T-cell (primary cell): ENCODE results near the gene RANGRF. TPM values are rescaled to one million over a fixed set of nuclear protein-coding genes. Genes with fewer than 3 reads are reported as not detected.

Experiments
- ATAC-seq, 4 experiments: fragments of 200-7000 bp in 3 of 4; fragments of 150-1000 bp in 1 of 4; cut with Tn5 transposase; replicated peaks in 1 of 4; 1 replicate in 3 of 4; 2 replicates in 1 of 4; pipeline ENCODE4 v1.10.0; 2021; ENCODE audit warnings: moderate library complexity in 3 of 4, mild to moderate bottlenecking in 2 of 4, moderate number of reproducible peaks in 1 of 4
- CTCF ChIA-PET, 2 donors: fragments of 300-600 bp; sonication (Branson Sonifier 250); formaldehyde crosslinking; loops; one replicate each; lab custom pipeline; 2022; ENCODE audit warnings: antibody characterized with exemption in 2 of 2; lab: Charles Lee
- POLR2A ChIA-PET, 2 donors: fragments of 300-600 bp; sonication (Branson Sonifier 250); formaldehyde crosslinking; loops; one replicate each; lab custom pipeline; 2022; ENCODE audit warnings: antibody characterized with exemption in 2 of 2; lab: Charles Lee
- DNase-seq, 35 experiments: peaks; one replicate each; pipeline versions ENCODE4 v3.0.0 to v3.0.0-alpha.2; 2013 to 2023
- H3K27ac ChIP-seq: one replicate; pipeline ENCODE4 v1.5.1; 2013; ENCODE audit warnings: low read length
- H3K27me3 ChIP-seq, 2 experiments: replicated peaks in 1 of 2; 1 replicate in 1 of 2; 2 replicates in 1 of 2; pipeline versions ENCODE4 v1.6.1 to v1.7.0; 2013; ENCODE audit warnings: low read length in 1 of 2, mixed read lengths in 1 of 2; ENCODE audit not compliant: control insufficient read depth in 2 of 2, insufficient read depth in 2 of 2; ENCODE audit errors: extremely low read depth in 1 of 2
- H3K36me3 ChIP-seq, 2 donors: 1 replicate in 1 of 2; 2 replicates in 1 of 2; pipeline versions ENCODE4 v1.6.1 to v1.7.0; 2013; ENCODE audit warnings: low read length in 1 of 2; ENCODE audit not compliant: control insufficient read depth in 2 of 2, insufficient read depth in 1 of 2; ENCODE audit errors: extremely low read depth in 1 of 2
- H3K4me1 ChIP-seq, 2 experiments: 1 replicate in 1 of 2; 2 replicates in 1 of 2; pipeline versions ENCODE4 v1.6.1 to v1.7.0; 2013; ENCODE audit warnings: low read length in 2 of 2, mixed read lengths in 1 of 2; ENCODE audit not compliant: insufficient read depth in 2 of 2, control insufficient read depth in 1 of 2; ENCODE audit errors: extremely low read depth in 1 of 2
- H3K4me3 ChIP-seq, 2 donors: 1 replicate in 1 of 2; 2 replicates in 1 of 2; pipeline versions ENCODE4 v1.5.1 to v1.7.0; 2013; ENCODE audit warnings: mild to moderate bottlenecking in 2 of 2, low read length in 1 of 2, moderate library complexity in 1 of 2; ENCODE audit not compliant: control insufficient read depth in 1 of 2; ENCODE audit errors: extremely low read depth in 1 of 2
- H3K9me3 ChIP-seq: 2 replicates; pipeline ENCODE4 v1.7.0; 2013
- H3K27ac Mint-ChIP-seq, 2 donors: one replicate each; pipeline ENCODE4 v1.8.0; 2020 to 2021; ENCODE audit warnings: mild to moderate bottlenecking in 2 of 2, mixed read lengths in 2 of 2
- H3K27me3 Mint-ChIP-seq, 2 donors: one replicate each; pipeline ENCODE4 v1.8.0; 2021 to 2022; ENCODE audit warnings: mixed read lengths in 2 of 2
- H3K36me3 Mint-ChIP-seq: one replicate; pipeline ENCODE4 v1.8.0; 2021; ENCODE audit warnings: mixed read lengths
- H3K4me1 Mint-ChIP-seq, 3 donors: one replicate each; pipeline ENCODE4 v1.8.0; 2020 to 2022; ENCODE audit warnings: mixed read lengths in 3 of 3, mild to moderate bottlenecking in 1 of 3
- H3K4me3 Mint-ChIP-seq, 3 donors: one replicate each; pipeline ENCODE4 v1.8.0; 2020 to 2022; ENCODE audit warnings: mild to moderate bottlenecking in 3 of 3, mixed read lengths in 3 of 3, moderate library complexity in 3 of 3
- H3K9me3 Mint-ChIP-seq, 3 donors: one replicate each; pipeline ENCODE4 v1.8.0; 2020 to 2022; ENCODE audit warnings: mixed read lengths in 3 of 3
- WGBS: methylation state at CpG from one replicate; pipeline ENCODE4 v1.1.5; 2013; ENCODE audit warnings: missing lambda C conversion rate; ENCODE audit not compliant: insufficient coverage; 5-methylcytosine and 5-hydroxymethylcytosine counted together
- total RNA-seq, 35 experiments: library from RNA in 6 of 35; stranded (reverse) in 6 of 35; fragments of 120-200 nt in 1 of 35; gene quantifications; one replicate each; pipeline versions ENCODE4 v1.2.1 to v1.2.4 and lab custom pipeline; 2013 to 2026

The RANGRF gene
- total RNA-seq, 5 donors from 2014 or later (not counting 1 experiment from before 2014, with no cell fraction given), result 29.0 to 41.8 (median 40.9) TPM

DNA sequence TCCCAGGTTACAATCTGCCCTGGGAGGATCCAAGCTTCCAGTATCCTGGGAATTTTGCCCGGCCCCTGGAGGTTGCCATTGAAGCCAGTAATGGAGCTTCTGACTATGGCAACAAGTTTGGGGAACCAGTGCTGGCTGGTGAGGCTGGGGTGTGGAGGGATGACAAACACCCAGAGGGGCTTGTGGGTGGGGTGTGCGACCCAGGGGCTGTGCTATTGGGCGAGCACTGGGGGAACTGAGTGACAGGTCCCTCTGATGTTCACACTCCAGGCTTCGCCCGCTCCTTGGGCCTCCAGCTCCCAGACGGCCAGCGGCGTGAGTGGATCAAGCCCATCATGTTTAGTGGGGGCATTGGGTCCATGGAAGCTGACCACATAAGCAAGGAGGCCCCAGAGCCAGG, 30.7 kb upstream of the RANGRF start:
- no peak for DNase-seq
- no peak for ATAC-seq

DNA sequence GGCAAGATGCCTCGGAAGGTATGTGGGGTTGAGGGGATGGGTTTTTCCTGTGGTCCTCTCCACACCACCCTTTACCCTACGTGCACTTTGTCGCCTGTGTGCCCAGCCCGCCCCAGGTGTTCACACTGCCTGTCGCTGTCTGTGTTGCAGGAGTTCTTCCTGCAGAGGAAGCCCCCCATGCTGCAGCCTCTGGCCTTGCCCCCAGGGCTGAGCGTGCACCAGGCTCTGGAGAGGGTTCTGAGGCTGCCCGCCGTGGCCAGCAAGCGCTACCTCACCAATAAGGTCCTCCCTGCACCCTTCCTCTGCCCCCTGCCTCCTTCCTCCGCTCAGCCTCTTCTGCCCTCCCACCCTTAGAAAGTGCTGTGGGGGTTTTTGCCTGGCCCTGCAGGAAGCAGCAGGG, 24.1 kb upstream of the RANGRF start:
- no peaks in the 10 kb centered on the region for H3K4me1 ChIP-seq
- H3K27me3 Mint-ChIP-seq, result no peaks in the 10 kb centered on the region
- no peak overlapping the region for H3K27ac Mint-ChIP-seq
- peaks cover 30% of the 10 kb centered on the region for H3K36me3 Mint-ChIP-seq
- no peak overlapping the region for H3K4me3 Mint-ChIP-seq
- no peaks in the 10 kb centered on the region for H3K4me1 Mint-ChIP-seq
- ChIA-PET POLR2A (no interaction called here), CTCF (interaction anchor here in 1 of 2 donors (0.6 kb wide), 1 partner anchor 613 kb away, joined by 3 read pairs; the partner anchor contains the start of gene ATP1B2)
- H3K9me3 Mint-ChIP-seq, result no peaks in the 10 kb centered on the region
- H3K27me3 ChIP-seq, result no peaks in the 10 kb centered on the region
- H3K9me3 ChIP-seq, result no peaks in the 10 kb centered on the region
- H3K36me3 ChIP-seq, result peaks cover 33 to 40% of the 10 kb centered on the region in 2 donors
- 93% methylated on average over 5 of the region's 10 CpGs for WGBS
- no peak for ATAC-seq
- no peak overlapping the region for H3K4me3 ChIP-seq
- DNase-seq, result no peak
- no peak overlapping the region for H3K27ac ChIP-seq

More for the DNA sequence above, 30.7 kb upstream of the RANGRF start:
- no peaks in the 10 kb centered on the region for H3K4me1 ChIP-seq
- POLR2A ChIA-PET, result interaction anchor here in 1 of 2 donors (0.7 kb wide), 1 partner anchor 169 kb away, joined by 3 read pairs; no protein-coding TSS in a partner anchor
- no peak overlapping the region for H3K27ac ChIP-seq
- peaks cover 31% of the 10 kb centered on the region for H3K36me3 Mint-ChIP-seq
- no peak overlapping the region for H3K4me3 Mint-ChIP-seq
- no peak overlapping the region for H3K4me3 ChIP-seq
- H3K27me3 Mint-ChIP-seq, result no peaks in the 10 kb centered on the region
- H3K27ac Mint-ChIP-seq, result no peak overlapping the region
- no peaks in the 10 kb centered on the region for H3K4me1 Mint-ChIP-seq
- H3K36me3 ChIP-seq, result peaks cover 18 to 41% of the 10 kb centered on the region in 2 donors
- CTCF ChIA-PET, result interaction anchor here in 1 of 2 donors (0.6 kb wide), 1 partner anchor 10 kb away, joined by 4 read pairs; the partner anchor contains the start of gene CTC1
- no peaks in the 10 kb centered on the region for H3K27me3 ChIP-seq
- WGBS, result 98% methylated on average over 7 of the region's 8 CpGs
- no peaks in the 10 kb centered on the region for H3K9me3 ChIP-seq
- H3K9me3 Mint-ChIP-seq, result no peaks in the 10 kb centered on the region

DNA sequence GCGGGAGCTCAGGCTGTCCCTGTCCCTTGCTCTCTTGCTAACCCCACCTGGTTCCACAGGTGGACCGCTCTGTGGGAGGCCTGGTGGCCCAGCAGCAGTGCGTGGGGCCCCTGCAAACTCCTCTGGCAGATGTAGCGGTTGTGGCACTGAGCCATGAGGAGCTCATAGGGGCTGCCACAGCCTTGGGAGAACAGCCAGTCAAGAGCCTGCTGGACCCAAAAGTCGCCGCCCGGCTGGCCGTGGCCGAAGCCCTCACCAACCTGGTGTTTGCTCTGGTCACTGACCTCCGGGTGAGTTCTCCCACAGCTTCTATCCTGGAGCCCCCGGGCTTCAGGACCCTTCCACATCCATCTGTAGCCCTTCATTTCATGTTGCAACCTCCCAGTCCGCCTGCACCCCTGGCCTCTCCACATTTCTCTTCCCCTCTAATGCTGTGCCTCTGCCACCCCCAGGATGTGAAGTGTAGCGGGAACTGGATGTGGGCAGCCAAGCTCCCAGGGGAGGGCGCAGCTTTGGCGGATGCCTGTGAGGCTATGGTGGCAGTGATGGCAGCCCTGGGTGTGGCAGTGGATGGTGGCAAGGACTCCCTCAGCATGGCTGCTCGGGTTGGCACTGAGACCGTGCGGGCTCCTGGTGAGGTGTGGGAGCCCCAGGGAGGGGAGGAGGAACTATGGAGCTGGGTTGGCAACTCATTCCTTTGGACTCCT, 23.5 kb upstream of the RANGRF start:
- H3K36me3 Mint-ChIP-seq, result peaks cover 31% of the 10 kb centered on the region
- ChIA-PET CTCF (interaction anchor here in 1 of 2 donors (0.6 kb wide), 1 partner anchor 614 kb away, joined by 3 read pairs; the partner anchor contains the start of gene ATP1B2), POLR2A (no interaction called here)
- no peaks in the 10 kb centered on the region for H3K4me1 ChIP-seq
- no peak overlapping the region for H3K4me3 ChIP-seq
- no peak overlapping the region for H3K27ac ChIP-seq
- no peaks in the 10 kb centered on the region for H3K9me3 Mint-ChIP-seq
- WGBS, result 96% methylated on average over 15 of the region's 18 CpGs
- peaks cover 33 to 44% of the 10 kb centered on the region in 2 donors for H3K36me3 ChIP-seq
- H3K27me3 ChIP-seq, result no peaks in the 10 kb centered on the region
- H3K4me3 Mint-ChIP-seq, result no peak overlapping the region
- no peaks in the 10 kb centered on the region for H3K27me3 Mint-ChIP-seq
- H3K4me1 Mint-ChIP-seq, result no peaks in the 10 kb centered on the region
- H3K9me3 ChIP-seq, result no peaks in the 10 kb centered on the region
- no peak for DNase-seq
- H3K27ac Mint-ChIP-seq, result no peak overlapping the region
- ATAC-seq, result no peak

DNA sequence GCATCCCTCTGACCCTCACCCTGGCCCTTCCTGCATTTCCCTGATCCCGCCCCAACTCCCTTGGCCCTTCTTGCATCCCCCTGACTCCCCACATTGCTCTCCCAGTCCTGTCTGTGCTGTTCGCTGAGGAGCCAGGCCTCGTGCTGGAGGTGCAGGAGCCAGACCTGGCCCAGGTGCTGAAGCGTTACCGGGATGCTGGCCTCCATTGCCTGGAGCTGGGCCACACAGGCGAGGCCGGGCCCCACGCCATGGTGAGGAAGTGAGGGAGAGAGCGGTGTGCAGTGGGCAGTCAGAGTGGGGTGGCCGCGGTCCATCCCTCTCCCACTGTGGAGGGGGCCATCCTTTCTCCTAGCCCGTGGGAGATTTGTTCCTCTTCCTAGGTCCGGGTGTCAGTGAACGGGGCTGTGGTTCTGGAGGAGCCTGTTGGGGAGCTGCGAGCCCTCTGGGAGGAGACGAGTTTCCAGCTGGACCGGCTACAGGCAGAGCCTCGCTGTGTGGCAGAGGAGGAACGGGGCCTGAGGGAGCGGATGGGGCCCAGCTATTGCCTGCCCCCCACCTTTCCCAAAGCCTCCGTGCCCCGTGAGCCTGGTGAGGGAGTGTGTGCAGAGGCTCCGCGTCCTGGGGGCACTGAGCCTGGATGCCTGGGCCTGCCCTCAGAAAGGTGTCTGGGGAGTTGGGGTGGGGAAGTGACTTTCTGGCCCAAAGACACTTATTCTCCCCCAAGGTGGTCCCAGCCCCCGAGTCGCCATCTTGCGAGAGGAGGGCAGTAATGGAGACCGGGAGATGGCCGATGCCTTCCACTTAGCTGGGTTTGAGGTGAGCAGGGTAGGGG, 21.6 kb upstream of the RANGRF start:
- H3K4me1 Mint-ChIP-seq, result no peaks in the 10 kb centered on the region
- DNase-seq (no peak), ATAC-seq (peak in 1 of 4 experiments; percentile 9)
- Histone ChIP-seq H3K9me3 (no peaks in the 10 kb centered on the region), H3K36me3 (peaks cover 33 to 46% of the 10 kb centered on the region in 2 donors), H3K4me3 (no peak overlapping the region), H3K27me3 (no peaks in the 10 kb centered on the region), H3K4me1 (no peaks in the 10 kb centered on the region), H3K27ac (no peak overlapping the region)
- peaks cover 34% of the 10 kb centered on the region for H3K36me3 Mint-ChIP-seq
- CTCF ChIA-PET, result no interaction called here
- H3K4me3 Mint-ChIP-seq, result no peak overlapping the region
- POLR2A ChIA-PET, result no interaction called here
- 94% methylated on average over 7 of the region's 29 CpGs for WGBS
- no peak overlapping the region for H3K27ac Mint-ChIP-seq
- no peaks in the 10 kb centered on the region for H3K27me3 Mint-ChIP-seq
- no peaks in the 10 kb centered on the region for H3K9me3 Mint-ChIP-seq

DNA sequence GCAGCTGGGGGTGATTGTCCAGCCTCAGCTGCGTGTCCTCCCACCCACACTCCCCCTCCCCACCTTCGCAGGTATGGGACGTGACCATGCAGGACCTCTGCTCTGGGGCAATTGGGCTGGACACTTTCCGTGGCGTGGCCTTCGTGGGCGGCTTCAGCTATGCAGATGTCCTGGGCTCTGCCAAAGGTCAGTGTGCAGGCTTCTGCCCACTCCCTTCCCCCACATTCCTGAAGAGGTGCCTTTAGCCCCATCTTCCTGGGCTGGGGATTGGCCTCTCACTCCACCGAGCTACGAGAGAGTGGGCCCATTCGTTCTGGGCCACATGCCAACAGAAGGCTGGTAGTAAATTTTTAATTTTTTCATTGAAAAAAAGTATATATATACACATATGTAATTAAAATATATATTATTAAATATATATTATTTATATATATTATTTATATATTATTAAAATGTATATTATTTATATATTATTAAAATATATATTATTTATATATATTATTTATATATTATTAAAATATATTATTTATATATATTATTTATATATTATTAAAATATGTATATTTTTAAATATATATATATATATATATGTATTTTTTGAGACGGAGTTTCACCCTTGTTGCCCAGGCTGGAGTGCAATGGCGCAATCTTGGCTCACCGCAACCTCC, 20.9 kb upstream of the RANGRF start:
- Mint-ChIP-seq H3K27ac (no peak overlapping the region), H3K27me3 (no peaks in the 10 kb centered on the region), H3K4me1 (no peaks in the 10 kb centered on the region), H3K4me3 (no peak overlapping the region), H3K9me3 (no peaks in the 10 kb centered on the region), H3K36me3 (peaks cover 30% of the 10 kb centered on the region)
- POLR2A ChIA-PET, result no interaction called here
- DNase-seq, result no peak
- 100% methylated on average over 4 of the region's 13 CpGs for WGBS
- Histone ChIP-seq H3K36me3 (peaks cover 33 to 46% of the 10 kb centered on the region in 2 donors), H3K9me3 (no peaks in the 10 kb centered on the region), H3K27me3 (no peaks in the 10 kb centered on the region), H3K27ac (no peak overlapping the region), H3K4me1 (no peaks in the 10 kb centered on the region), H3K4me3 (no peak overlapping the region)
- no peak for ATAC-seq
- CTCF ChIA-PET, result no interaction called here
